GM12891 (cell line): ENCODE measurements around the gene PIK3C2B.
"Not testable (repeated sequence)": the region's sequence is repeated elsewhere in the genome, so short reads cannot be mapped to it uniquely, and the experiment has no call there.

Experiments used
- DNase-seq: peaks from one replicate; pipeline ENCODE4 v3.0.0; 2011; ENCODE audit warnings: low spot score; ENCODE audit not compliant: insufficient read length
- FAIRE-seq: peaks from 2 replicates; lab custom pipeline; 2011; peaks lifted over from hg19 to GRCh38; lab: Jason Lieb, UNC
- PAX5 ChIP-seq: IDR thresholded peaks from 2 replicates; pipeline ENCODE4 v1.6.1; 2011; ENCODE audit warnings: low read length, moderate library complexity, mild to moderate bottlenecking; ENCODE audit not compliant: insufficient read depth, severe bottlenecking
- POLR2A ChIP-seq: IDR thresholded peaks from 2 replicates; pipeline ENCODE4 v1.6.1; 2011; ENCODE audit warnings: low read depth, low read length, control low read depth
- POLR2AphosphoS5 ChIP-seq: IDR thresholded peaks from 2 replicates; pipeline ENCODE4 v1.6.1; 2011; ENCODE audit warnings: low read depth, low read length, control low read depth
- POU2F2 ChIP-seq: IDR thresholded peaks from 2 replicates; pipeline ENCODE4 v1.6.1; 2011; ENCODE audit warnings: low read depth, mild to moderate bottlenecking, control low read depth, low read length, moderate library complexity
- SPI1 ChIP-seq: IDR thresholded peaks from 2 replicates; pipeline ENCODE4 v1.6.1; 2011; ENCODE audit warnings: low read depth, low read length, control low read depth
- TAF1 ChIP-seq: IDR thresholded peaks from 2 replicates; pipeline ENCODE4 v1.6.1; 2011; ENCODE audit warnings: low read depth, low read length, control low read depth

Gene PIK3C2B

GRCh38 chr1:204524986-204525385, 30.4 kb upstream of the PIK3C2B start:
- FAIRE-seq: no peak
- no peak for DNase-seq
- TF ChIP-seq PAX5 (no peak), POLR2A (no peak)

GRCh38 chr1:204523605-204524215, 29.1 kb upstream of the PIK3C2B start:
- FAIRE-seq (no peak), DNase-seq (no peak)
- TF ChIP-seq POLR2A: no peak
- no peak for TF ChIP-seq POLR2AphosphoS5
- no peak for TF ChIP-seq TAF1
- no peak for TF ChIP-seq PAX5
- no peak for TF ChIP-seq SPI1

GRCh38 chr1:204521941-204522521, 27.4 kb upstream of the PIK3C2B start:
- DNase-seq, FAIRE-seq: not testable (repeated sequence)
- TF ChIP-seq SPI1: 0 out of 2 replicates have a peak, but pooled peaks have one; percentile 39

- no peak for TF ChIP-seq POU2F2
- TF ChIP-seq PAX5: peak; percentile 6
- no peak for TF ChIP-seq POLR2A
- peak; percentile 55 for TF ChIP-seq POLR2AphosphoS5
- no peak for TF ChIP-seq TAF1
- no peak for TF ChIP-seq SPI1
- DNase-seq (no peak), FAIRE-seq (peak; percentile 23)
These were observed 26.5 kb upstream of the PIK3C2B start for GRCh38 chr1:204520834-204521709.

GRCh38 chr1:204517382-204517781, 22.8 kb upstream of the PIK3C2B start:
- not testable (repeated sequence) for FAIRE-seq, DNase-seq

GRCh38 chr1:204516180-204516879, 21.7 kb upstream of the PIK3C2B start, which contains the start of gene MDM4:
TSS of gene MDM4 (plus strand) at chr1:204516406. CDS start at chr1:204525519, 9,113 bp downstream.
- TF ChIP-seq SPI1 (no peak), POU2F2 (peak; percentile 82), POLR2AphosphoS5 (peak; percentile 59), TAF1 (peak; percentile 88), PAX5 (no peak), POLR2A (peak; percentile 55)
- FAIRE-seq (peak; percentile 72), DNase-seq (peak; percentile 67)

GRCh38 chr1:204514828-204515227, 20.2 kb upstream of the PIK3C2B start:
- DNase-seq (no peak), FAIRE-seq (no peak)
- TF ChIP-seq SPI1 (no peak), TAF1 (no peak), POLR2A (no peak), PAX5 (no peak)

- no peak for DNase-seq
- peak; percentile 90 for TF ChIP-seq SPI1
- no peak for TF ChIP-seq PAX5
- FAIRE-seq: no peak
These were observed 18.6 kb upstream of the PIK3C2B start for GRCh38 chr1:204513117-204513716.

- DNase-seq: no peak
- TF ChIP-seq PAX5 (no peak), TAF1 (no peak), POLR2A (no peak), POU2F2 (no peak), POLR2AphosphoS5 (no peak), SPI1 (no peak)
- FAIRE-seq: no peak
These were observed 16.8 kb upstream of the PIK3C2B start for GRCh38 chr1:204511366-204511765.
